Fibroblast of skin of back (primary cell): ENCODE results near the gene ST13.
A peak's percentile ranks its signal among the peaks of the same experiment; 100 is the strongest.
"Not testable (repeated sequence)": the region's sequence is repeated elsewhere in the genome, so short reads cannot be mapped to it uniquely, and the experiment has no call there.

Source experiments
- DNase-seq: peaks from one replicate; pipeline ENCODE4 v3.0.0-alpha.2; 2013

Gene ST13

GRCh38 chr22:40838486-40838885, 18.0 kb downstream of the ST13 start:
- no peak for DNase-seq

- no peak for DNase-seq
Measured at GRCh38 chr22:40834619-40835018, 21.8 kb downstream of the ST13 start.

- DNase-seq = no peak
Measured at GRCh38 chr22:40829131-40829530, 27.3 kb downstream of the ST13 start.

GRCh38 chr22:40826984-40827741, 29.3 kb downstream of the ST13 start:
- DNase-seq = no peak

GRCh38 chr22:40826292-40826691, 30.1 kb downstream of the ST13 start:
- DNase-seq = not testable (repeated sequence)

- no peak for DNase-seq
Measured at GRCh38 chr22:40823426-40823825, 33.0 kb downstream of the ST13 start.

GRCh38 chr22:40819599-40820140, 36.8 kb downstream of the ST13 start:
- DNase-seq = no peak

GRCh38 chr22:40818747-40819598, 37.5 kb downstream of the ST13 start, which contains the start of gene SLC25A17:
TSS of gene SLC25A17 (minus strand) at chr22:40819346. CDS start at chr22:40819248, 98 bp downstream.
- peak; percentile 81 for DNase-seq

GRCh38 chr22:40818192-40818746, 38.2 kb downstream of the ST13 start:
- no peak for DNase-seq

GRCh38 chr22:40817737-40818136, 38.7 kb downstream of the ST13 start:
- DNase-seq = no peak

- DNase-seq = no peak
Measured at GRCh38 chr22:40813912-40814315, 42.5 kb downstream of the ST13 start.

- peak; percentile 72 for DNase-seq
Measured at GRCh38 chr22:40808018-40808841, 48.2 kb downstream of the ST13 start.

- no peak for DNase-seq
Measured at GRCh38 chr22:40806711-40807110, 49.7 kb downstream of the ST13 start.

GRCh38 chr22:40805699-40806203, 50.7 kb downstream of the ST13 start:
- no peak for DNase-seq

GRCh38 chr22:40805239-40805638, 51.2 kb downstream of the ST13 start:
- DNase-seq = peak; percentile 42

- DNase-seq = peak; percentile 10
Measured at GRCh38 chr22:40803321-40803720, 53.1 kb downstream of the ST13 start.

GRCh38 chr22:40799008-40799407, 57.4 kb downstream of the ST13 start:
- DNase-seq = no peak

GRCh38 chr22:40797427-40797826, 59.0 kb downstream of the ST13 start:
- DNase-seq = peak; percentile 15

- no peak for DNase-seq
Measured at GRCh38 chr22:40792451-40792850, 64.0 kb downstream of the ST13 start.

- DNase-seq = peak; percentile 71
Measured at GRCh38 chr22:40791241-40791640, 65.2 kb downstream of the ST13 start.

GRCh38 chr22:40789131-40789530, 67.3 kb downstream of the ST13 start:
- no peak for DNase-seq

GRCh38 chr22:40782521-40782920, 73.9 kb downstream of the ST13 start:
- no peak for DNase-seq
